GM19372 (cell line): Measurements from ENCODE around the gene PFDN2.
"Not testable (repeated sequence)": the region's sequence is repeated elsewhere in the genome, so short reads cannot be mapped to it uniquely, and the experiment has no call there.

Source experiments
- ATAC-seq: cut with Tn5 transposase; IDR thresholded peaks from one replicate; pipeline ENCODE4 v1.9.1; 2021; ENCODE audit warnings: mild to moderate bottlenecking, low read depth, moderate library complexity; ENCODE audit not compliant: unreplicated experiment

The PFDN2 gene

GRCh38 chr1:161065681-161066080, 52.2 kb downstream of the PFDN2 start:
- not testable (repeated sequence) for ATAC-seq

GRCh38 chr1:161063936-161064335, 53.9 kb downstream of the PFDN2 start:
- not testable (repeated sequence) for ATAC-seq

DNA sequence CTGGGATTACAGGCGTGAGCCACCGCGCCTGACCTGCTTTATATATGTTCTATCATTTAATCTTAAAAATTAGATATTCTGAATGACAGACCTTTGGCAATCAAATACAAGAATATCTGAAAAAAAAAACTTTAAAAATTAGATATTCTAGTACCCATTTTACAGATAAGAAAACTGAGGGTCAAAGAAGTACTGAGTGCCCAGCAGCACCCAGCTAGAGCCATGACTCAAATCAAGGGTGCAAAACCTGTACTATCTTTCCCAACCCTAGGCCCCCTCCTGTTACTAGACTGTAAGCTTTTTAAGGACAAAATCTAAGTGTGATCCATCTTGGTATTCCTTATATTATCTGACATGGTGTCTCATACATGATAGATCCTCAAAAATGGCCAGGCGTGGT, 56.4 kb downstream of the PFDN2 start:
- ATAC-seq = no peak

GRCh38 chr1:161059293-161059692, 58.5 kb downstream of the PFDN2 start:
- ATAC-seq = no peak

DNA sequence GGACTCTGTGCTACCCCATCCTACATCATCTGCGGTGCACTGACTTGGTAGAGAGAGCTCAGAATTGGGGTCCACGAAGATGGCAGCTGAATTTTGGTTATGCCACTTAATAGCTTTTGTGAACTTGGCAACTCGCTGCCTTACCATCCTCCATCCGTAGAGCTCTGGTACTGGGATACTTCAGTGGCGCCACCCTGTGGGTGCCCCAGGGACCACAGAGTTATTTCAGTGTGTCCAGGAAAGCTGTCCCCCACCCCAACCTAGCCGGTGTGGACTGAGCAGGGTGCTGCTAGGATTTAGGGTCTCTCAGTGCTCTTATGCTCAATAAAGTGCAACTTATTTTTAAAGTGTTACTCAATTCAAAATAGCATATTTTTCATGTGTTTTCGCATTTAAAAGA, 63.0 kb downstream of the PFDN2 start:
- ATAC-seq = no peak

GRCh38 chr1:161054232-161054631, 63.6 kb downstream of the PFDN2 start:
- ATAC-seq = no peak

GRCh38 chr1:161052899-161053298, 64.9 kb downstream of the PFDN2 start:
- ATAC-seq = no peak

DNA sequence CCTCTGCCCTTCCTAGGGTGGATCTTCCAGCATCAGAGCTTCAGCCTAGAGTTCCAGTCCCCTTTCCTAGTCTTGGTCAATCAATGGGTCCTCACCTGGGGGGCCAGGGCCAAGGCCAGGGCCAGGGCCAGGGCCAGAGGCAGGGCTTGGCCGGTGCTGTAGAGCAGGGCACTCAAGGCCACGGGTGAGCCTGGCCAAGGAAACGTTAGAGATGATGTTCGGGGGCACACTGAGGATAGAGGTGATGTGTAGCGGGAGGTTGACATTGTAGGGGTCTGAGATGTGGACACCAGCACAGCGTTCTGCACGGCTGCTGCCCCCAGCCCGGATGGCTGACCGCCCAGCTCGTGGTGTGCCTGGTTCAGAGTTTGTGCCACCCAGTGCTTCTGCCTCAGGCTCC, 66.6 kb downstream of the PFDN2 start:
- ATAC-seq = no peak
